GM18526 (cell line): ENCODE measurements around the gene PRDM11.

ENCODE experiments used
- POLR2A ChIP-seq: IDR thresholded peaks from 3 replicates; pipeline ENCODE4 v1.6.1; 2011; ENCODE audit not compliant: insufficient read length; ENCODE audit errors: extremely low read depth

Gene PRDM11

GRCh38 chr11:45150301-45150700, 3.9 kb downstream of the PRDM11 start:
- TF ChIP-seq POLR2A, result no peak

DNA sequence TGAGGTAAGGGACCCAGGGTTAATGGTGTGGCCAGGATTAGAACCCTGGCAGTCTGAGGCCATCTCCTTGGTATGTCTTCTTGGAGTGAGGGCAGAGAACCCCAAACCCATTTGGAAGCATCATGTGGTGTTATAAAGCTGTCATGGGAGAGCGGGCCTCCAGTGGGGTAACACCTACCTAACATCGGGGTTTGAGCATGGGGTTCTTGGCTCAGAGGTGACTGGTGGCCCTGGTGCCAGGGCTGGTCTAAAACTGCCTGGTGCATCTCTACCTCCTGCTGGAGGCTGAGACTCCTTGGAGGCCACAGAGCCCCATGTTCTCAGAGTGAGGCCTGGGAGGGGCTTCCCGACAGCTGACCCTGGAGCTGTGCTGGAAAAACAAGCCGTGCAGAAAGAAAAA, 4.5 kb downstream of the PRDM11 start:
- no peak for TF ChIP-seq POLR2A

- no peak for TF ChIP-seq POLR2A
These were observed 5.0 kb downstream of the PRDM11 start for GRCh38 chr11:45151362-45151982.

DNA sequence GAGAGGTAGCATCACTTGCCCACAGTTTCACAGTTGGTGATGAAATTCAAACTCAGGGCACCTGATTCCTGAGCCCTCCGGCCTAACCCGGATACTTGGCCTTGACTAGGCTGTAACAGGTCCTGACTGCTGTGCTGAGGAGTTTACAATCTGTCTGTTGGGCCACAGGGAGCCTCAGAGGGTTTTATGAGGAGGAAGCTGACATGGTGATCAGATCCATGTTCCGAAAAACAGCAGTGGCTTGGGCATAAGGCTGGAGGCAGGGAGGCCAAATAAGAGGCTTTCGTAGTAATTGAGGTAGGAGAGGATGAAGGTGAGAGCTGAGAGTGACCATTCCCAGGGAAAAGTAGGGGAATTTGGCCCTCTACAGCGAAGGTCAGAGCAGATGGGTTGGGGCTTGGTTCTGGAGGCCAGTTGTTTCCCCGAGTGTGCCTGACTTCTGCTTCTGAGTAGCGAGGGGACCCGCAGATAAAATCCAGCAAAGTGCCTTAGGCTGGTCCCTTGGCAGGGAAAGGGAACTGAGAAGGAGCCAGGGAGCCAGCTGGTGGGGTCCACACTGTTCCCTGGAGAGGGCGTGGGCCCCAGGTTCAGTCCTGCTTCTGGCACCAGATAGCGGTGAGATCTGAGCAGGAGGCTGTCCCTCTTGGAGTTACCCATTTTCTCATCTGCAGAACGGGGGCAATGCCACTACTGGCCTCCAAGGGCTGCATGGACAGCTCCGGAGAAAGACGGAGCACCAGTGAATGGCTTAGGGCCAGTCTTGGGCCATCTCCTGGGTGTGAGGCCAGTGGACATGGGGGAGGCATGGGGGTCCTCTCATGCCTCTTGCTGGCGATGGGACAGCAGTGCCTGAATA, 6.5 kb downstream of the PRDM11 start:
- TF ChIP-seq POLR2A, result no peak

DNA sequence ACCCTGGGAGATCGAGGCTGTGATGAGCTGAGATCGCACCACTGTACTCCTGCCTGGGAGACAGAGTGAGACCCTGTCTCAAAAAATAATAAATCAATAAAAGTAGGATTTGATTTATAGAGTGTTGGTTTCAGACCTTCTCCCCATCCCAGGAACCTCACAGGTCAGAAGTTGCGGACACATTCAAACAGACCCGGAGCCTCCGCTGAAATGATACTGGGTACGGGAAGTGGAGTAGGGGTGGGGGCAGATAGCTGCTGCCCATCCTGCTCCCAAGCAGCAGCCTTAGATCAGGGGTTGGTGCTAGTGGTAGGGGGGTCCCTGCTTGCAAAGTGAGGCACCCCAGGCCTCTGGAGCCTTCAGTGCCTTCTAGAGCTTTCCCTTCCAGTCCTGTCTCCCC, 7.8 kb downstream of the PRDM11 start:
- TF ChIP-seq POLR2A, result no peak

DNA sequence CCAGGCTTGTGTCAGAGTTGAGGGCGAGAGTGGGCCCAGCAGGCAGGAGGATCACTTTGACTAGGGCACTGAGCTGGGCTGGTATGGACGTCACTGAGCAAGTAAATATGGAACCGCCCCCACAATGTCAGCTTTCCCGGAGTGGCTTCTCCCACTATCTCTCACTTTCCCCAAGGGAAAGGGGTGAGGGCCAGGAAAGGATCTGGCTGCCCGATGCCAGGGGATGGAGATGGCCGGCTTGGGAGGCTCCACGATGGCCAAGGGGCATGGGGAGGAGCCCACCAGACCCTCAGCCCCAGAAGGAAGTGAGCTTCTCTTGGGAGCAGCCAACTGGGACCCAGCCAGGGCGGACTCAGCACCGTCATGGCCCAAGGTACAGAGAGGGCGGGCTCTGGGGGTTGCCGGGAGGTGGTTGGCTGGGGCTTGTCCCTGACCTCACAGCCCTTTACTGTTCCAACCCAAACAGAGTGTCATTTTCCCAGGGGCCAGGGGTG, 8.7 kb downstream of the PRDM11 start:
- no peak for TF ChIP-seq POLR2A

- TF ChIP-seq POLR2A, result no peak
These were observed 9.3 kb downstream of the PRDM11 start for GRCh38 chr11:45155627-45156180.

DNA sequence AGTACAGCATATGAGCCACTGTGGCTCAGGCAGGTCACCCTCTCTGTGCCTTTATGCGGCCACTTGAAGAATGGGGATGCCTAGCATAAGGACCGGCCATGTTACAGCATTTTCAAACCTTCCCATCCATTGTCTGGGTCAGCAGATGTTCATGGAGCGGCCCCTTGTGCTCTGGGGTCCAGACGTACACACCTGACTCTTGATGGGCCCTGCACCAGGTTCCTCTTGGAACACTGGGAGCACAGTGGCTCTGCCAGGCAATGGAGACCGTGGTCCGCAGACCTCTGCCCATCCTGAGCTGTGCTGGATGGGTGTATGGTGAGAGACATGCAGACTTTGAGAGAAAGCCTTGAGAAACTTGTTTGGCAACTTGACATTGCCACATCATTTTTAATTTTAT, 9.8 kb downstream of the PRDM11 start:
- no peak for TF ChIP-seq POLR2A

DNA sequence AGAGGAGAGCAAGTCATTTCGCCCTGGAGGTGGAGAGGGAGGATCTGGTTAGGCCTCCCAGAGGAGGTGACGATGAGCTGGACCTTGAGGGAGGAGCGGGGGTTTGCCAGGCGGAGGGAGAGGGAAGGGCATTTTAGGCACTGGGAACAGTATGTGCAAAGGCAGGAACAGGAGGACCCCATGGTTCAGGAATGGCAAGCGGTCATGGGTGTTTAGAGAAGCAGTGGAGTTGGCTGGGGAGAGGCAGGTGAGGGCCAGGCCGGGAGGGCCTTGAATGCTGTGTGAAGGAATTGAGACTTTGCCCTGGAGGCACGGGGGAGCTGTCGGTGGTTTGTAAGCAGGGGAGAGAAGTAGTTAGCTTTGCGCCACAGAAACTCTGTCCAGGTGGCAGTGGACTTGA, 10.3 kb downstream of the PRDM11 start:
- no peak for TF ChIP-seq POLR2A

DNA sequence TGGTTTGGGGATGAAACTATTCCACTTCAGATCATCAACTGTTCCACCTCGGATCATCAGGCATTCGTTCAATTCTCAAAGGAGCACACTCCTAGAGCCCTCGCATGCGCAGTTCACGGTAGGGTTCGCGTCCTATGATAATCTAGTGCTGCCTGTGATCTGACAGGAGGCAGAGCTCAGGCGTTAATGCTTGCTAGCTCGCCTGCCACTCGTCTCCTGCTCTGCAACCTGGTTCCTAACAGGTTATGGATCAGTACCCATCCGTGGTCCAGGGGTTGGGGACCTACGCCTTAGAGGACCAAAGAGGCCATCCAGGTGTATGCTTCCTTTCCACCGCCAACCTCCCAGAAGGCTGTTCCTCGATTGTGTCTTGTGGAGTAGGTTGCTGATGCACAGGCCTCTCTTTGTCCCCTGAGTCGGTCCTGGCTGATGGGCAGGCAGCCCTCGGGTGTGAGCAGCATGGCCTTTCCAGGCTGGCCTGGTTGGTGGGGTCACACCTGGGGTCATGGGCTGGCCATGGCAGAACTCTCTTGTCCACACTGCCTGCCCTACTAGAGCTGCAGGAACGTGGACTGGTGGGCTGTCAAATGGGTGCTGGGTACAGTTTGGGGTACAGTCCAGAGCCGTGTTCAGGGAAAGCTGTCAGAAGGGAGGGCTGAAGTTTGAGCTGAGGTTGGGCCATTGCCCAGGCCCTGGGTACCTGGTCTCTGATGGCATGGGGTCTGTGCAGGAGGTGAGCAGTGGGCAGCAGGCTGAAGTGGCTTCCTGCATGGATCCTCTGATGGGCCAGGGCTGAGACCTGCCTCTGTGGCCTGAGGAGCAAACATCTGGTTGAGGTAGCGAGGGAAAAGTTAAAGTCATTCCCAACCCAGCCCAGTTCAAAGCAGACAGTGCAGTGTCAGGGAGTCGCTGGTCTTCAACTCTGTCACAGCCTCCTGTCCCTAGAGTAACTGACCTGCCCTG, 11.1 kb downstream of the PRDM11 start:
- no peak for TF ChIP-seq POLR2A

DNA sequence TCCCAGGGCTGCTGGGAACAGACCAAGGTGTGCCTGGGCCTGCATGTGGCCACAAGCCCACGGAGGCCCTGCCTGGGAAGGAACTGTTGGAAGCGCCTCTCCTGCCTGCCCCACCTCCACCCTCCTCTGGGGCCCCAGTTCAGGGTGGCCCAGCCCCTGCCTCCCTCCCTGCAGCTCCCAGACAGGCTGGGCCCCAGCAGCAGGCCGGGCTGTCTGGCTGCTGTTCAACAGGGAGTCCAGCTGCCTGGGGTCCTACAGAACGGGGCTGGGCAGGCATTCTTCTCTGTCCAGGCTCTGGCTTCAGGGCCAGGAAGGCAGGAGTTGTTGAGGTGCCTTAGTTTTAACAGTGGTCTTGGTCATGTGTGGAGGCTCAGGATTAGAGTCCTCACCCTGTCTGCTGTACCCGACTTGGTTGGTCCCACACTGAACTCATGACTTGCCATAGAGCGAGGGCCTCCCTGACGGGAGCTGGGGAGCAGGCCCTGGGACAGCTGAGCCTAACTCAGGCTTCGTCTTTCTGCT, 11.8 kb downstream of the PRDM11 start:
- no peak for TF ChIP-seq POLR2A

DNA sequence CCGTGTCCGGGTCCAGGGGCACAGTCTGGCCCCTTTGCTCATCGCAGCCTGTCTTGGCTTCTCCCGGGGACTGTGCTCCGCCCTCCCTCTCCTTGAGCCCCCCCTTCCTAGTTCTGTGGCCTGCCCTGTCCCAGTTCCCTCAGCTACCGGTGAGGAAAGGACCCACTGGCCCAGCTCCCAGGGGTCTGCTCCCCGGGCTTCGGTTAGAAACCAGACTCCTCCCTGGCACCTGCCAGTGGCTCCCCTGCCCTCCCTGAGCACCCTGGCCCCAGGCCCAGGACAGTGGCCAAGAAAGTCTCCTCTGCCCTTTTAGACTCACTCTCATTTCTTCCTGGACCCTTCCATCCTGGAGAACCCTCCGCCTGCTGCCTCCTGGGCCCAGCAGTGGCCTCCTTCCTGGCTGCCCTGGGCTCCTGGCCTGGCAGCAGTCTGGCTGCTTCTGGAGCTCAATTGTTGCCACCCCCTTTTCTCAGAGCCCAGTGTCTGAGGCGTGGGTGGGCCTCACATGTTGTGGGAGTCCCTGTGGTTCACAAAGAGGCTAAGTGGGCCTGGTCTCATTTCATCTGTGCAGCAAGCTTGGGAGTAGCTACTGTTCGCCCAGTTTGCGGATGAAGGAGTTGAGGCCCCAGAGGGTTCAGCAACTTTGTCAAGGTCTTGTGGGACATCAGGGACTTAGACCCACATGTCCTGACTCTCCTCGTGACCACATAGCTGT, 12.6 kb downstream of the PRDM11 start:
- TF ChIP-seq POLR2A, result no peak

- TF ChIP-seq POLR2A, result no peak
These were observed 13.4 kb downstream of the PRDM11 start for GRCh38 chr11:45159781-45160365.
